COLO668 (cell line): Measurements from ENCODE around the gene BIRC7.

Source experiments
- DNase-seq: peaks from one replicate; lab custom pipeline; 2025; ENCODE audit not compliant: unreplicated experiment; lab: John Stamatoyannopoulos, UW

BIRC7 gene

GRCh38 chr20:63206878-63207277 lies 28.8 kb upstream of the BIRC7 start:
- no peak for DNase-seq

- DNase-seq, result no peak
These were observed 27.3 kb upstream of the BIRC7 start for GRCh38 chr20:63208346-63208909.

DNA sequence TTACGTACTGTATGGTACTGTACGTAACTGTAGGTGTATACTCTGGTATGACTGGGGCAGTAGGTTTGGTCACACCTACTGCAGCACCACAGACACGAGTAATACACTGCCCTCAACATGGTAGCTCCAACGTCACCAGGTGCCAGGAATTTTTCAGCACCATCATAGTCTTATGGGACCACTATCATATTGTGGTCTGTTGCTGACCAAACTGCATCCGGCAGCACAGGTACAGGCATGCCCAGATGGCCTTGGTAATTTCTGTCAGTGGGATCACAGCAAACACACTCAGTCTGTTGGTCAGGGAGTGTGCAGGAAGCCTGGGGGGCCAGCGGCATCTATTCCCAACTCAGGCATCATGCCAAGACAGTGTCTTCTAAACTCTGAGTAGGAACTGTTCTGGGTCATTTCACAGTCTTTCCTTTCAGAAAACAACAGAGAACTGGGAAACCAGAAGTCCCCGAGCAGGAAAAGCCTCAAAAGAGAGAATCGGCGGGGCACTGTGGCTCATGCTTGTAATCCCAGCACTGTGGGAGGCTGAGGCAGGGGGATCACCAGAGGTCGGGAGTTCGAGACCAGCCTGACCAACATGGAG lies 25.6 kb upstream of the BIRC7 start:
- no peak for DNase-seq

DNA sequence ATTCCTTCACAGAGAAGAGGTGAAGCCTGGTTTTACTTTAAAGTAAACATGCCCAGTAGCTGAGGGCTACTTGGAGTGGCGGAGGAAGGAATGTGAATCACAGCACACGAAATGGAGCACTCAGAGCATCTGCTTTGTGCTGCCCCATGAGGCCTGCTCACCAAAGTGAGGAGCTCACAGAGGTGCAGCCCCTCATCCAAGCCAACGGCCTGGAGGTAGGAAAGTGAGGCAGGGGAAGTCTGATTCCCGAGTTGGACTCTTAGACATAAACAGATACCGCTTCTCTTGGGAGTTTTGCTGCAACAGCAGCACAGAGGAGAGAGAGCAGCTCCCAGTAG lies 23.3 kb upstream of the BIRC7 start:
- no peak for DNase-seq

- DNase-seq, result no peak
These were observed 22.9 kb upstream of the BIRC7 start for GRCh38 chr20:63212792-63213191.

GRCh38 chr20:63214514-63214913 lies 21.2 kb upstream of the BIRC7 start:
- DNase-seq, result no peak

- peak; percentile 56 for DNase-seq
These were observed 20.3 kb upstream of the BIRC7 start for GRCh38 chr20:63215101-63216040.

- peak; percentile 99 for DNase-seq
These were observed 19.5 kb upstream of the BIRC7 start, which contains the start of gene YTHDF1 for GRCh38 chr20:63216041-63216848. YTHDF1 (minus strand) TSS chr20:63216131; CDS start chr20:63215892, 239 bp downstream.

GRCh38 chr20:63216849-63217471 lies 18.7 kb upstream of the BIRC7 start:
- peak; percentile 50 for DNase-seq

- DNase-seq, result peak; percentile 82
These were observed 18.0 kb upstream of the BIRC7 start for GRCh38 chr20:63217706-63218105.

- no peak for DNase-seq
These were observed 16.8 kb upstream of the BIRC7 start for GRCh38 chr20:63218701-63219446.

GRCh38 chr20:63219447-63219821 lies 16.3 kb upstream of the BIRC7 start:
- no peak for DNase-seq

GRCh38 chr20:63219866-63220521 lies 15.7 kb upstream of the BIRC7 start:
- no peak for DNase-seq

DNA sequence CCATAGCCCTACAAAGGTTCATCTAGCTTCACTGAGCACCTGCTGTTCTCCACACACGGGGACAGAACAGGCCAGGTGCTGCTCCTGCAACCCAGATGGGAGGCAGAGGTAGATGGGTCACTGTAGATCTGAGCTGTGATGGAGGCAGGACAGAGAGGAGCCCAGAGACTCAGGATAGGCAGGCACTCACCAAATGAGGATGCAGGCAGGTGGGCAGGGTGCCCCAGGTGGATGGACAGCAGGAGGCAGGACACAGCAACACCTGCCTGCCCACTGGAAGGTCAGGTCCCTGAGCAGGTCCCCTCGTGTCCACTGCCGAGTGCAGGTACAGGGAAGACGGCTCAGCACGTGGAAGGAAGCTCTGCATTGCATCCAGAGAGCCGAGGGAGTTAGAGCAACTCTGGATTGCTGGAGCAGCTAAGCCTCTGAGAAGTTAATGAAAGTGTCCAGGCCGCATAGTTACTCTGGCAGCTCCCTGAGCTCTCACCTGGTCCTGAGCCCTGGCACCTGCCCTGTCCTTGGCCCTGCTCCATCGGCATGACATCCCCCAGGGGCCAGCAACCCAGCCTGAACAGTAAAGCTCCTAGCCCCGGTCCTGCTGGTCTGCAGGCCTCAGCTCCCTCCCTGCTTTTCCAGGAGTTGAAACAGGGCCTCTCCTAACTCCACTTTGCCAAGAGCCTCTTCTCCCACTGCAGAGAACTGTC lies 14.9 kb upstream of the BIRC7 start:
- DNase-seq, result peak; percentile 32

- peak; percentile 32 for DNase-seq
These were observed 14.2 kb upstream of the BIRC7 start for GRCh38 chr20:63221400-63222053.

GRCh38 chr20:63222541-63222940 lies 13.2 kb upstream of the BIRC7 start:
- peak; percentile 80 for DNase-seq

GRCh38 chr20:63223121-63223825 lies 12.4 kb upstream of the BIRC7 start:
- peak; percentile 44 for DNase-seq

DNA sequence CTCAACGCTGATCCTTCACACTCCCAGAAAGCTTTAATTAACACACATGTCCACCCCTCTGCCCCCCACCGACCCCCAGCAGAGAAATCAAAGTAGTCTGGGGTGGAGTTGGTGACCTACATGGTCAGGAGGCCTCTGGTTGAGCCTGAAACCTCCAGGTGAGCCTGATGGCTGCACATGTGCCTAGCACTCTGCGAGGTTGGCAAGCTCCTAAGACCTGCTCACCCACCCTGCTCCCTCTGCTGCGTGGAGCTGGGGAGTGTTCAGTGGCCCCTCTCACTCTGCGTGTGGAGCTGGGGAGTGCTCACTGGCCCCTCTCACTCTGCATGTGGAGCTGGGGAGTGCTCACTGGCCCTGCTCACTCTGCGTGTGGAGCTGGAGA lies 11.9 kb upstream of the BIRC7 start:
- DNase-seq, result no peak
